ENCODE data around the gene CCL1.

The CCL1 gene

DNA sequence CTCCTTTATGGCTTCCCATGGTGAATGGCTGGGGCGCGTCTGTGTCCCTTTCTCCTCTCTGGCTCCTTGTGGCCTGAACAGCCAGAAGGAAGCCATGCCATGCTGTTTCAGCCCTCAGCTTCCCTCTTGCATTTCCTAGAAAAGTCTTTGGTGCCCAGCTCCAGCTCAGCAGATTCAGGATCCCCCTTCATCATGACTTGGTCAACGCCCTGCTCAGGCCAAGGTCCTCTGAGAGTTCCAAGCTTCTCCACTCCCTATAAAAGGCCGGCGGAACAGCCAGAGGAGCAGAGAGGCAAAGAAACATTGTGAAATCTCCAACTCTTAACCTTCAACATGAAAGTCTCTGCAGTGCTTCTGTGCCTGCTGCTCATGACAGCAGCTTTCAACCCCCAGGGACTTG lies 6.8 kb downstream of the CCL1 start, which contains the start of gene CCL13:
CCL13 (plus strand) TSS at position 287 of the 400 bp plus-strand sequence; CDS start at position 334, 47 bp downstream.
- TF ChIP-seq, protein P1, sequence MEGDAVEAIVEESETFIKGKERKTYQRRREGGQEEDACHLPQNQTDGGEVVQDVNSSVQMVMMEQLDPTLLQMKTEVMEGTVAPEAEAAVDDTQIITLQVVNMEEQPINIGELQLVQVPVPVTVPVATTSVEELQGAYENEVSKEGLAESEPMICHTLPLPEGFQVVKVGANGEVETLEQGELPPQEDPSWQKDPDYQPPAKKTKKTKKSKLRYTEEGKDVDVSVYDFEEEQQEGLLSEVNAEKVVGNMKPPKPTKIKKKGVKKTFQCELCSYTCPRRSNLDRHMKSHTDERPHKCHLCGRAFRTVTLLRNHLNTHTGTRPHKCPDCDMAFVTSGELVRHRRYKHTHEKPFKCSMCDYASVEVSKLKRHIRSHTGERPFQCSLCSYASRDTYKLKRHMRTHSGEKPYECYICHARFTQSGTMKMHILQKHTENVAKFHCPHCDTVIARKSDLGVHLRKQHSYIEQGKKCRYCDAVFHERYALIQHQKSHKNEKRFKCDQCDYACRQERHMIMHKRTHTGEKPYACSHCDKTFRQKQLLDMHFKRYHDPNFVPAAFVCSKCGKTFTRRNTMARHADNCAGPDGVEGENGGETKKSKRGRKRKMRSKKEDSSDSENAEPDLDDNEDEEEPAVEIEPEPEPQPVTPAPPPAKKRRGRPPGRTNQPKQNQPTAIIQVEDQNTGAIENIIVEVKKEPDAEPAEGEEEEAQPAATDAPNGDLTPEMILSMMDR (IDR thresholded peaks at IDR 0.05), result no peak

DNA sequence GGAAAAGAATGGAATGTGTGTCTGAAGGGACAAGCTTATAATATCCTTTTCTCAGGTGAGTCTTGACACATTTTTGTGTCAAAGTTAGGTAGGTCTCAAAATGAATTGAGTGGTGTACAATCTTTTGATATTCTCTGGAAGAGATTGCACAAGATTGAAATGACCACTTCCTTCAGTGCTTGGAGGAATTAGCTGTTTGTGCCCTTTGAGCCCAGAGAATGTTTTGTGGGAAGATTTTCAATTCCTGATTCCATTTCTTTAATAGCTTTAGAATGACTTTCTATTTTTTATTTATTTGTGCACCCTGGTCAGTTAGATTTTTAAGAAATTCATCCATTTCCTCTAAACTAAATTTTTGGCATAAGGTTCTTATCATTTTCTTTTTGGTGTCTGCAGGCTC lies 8.4 kb downstream of the CCL1 start:
- TF ChIP-seq, protein P1 (IDR thresholded peaks at IDR 0.05), result no peak

DNA sequence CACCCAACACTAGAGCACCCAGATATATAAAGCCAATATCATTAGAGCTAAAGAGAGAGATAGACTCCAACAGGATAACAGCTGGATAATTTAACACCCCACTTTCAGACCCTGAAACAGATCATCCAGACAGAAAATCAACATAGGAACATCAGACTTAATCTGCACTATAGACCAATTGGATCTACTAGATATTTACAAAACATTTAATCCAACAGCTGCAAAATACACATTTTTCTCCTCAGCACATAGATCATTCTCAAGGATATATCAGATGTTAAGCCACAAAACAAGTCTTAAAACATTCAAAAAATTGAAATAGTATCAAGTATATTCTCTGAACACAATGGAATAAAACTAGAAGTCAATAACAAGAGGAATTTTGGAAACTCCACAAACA lies 10.8 kb downstream of the CCL1 start:
- TF ChIP-seq, protein P1 (IDR thresholded peaks at IDR 0.05), result no peak

DNA sequence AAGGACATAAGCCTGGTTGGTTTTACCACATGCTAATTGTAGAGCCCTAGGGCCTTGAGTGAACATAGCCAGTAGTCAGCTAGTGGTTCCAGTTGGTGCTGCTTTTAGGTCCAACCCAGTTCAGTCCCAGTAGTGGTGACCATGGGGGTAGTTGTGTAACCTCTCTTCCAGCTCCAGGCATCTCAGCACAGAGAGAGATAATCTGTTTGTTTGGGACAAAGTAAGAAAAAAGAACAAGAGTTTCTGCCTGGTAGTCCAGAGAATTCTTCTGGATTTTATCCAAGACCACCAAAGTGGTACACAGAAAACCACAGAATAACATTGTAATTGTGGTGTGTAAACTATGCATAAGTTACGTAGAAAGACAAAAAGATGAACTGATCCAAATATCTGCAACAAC lies 11.9 kb downstream of the CCL1 start:
- TF ChIP-seq, protein P1 (IDR thresholded peaks at IDR 0.05), result no peak

DNA sequence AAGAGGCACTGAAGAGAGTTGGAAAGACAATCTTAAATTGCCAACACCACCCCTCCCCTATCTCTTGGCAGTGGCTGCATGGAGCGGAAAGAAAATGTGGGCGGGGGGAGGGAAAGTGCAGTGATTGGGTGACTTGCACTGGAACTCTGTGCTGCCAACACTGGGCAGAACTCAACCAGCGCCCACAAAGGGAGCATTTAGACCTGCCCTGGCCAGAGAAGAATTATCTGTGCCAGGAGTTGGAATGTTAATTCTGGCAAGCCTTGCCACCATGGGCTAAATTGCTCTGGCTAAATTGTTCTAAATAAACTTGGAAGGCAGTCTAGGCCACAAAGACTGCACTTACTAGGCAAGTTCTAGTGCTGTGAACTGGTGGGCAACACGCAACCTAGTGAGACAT lies 13.3 kb downstream of the CCL1 start:
- TF ChIP-seq, protein P1 (IDR thresholded peaks at IDR 0.05), result no peak

DNA sequence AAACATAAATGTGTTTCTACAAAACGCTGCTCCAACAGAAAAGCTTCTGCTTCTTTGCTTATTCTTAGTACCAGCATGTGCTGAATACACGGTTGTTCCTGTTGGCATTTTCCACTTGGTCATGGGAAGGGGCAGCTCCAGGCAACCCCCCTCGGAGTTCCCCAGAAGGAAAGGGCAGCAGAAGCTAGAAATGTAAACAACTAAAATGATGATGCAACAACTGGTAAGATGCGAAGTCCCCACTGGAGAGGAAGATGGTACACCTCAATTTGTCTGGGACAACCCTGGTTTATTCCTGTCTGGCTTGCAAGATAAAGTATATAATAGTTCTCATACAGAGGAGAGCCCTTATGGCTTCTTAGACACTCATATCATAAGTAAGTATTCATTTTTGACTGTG lies 16.0 kb downstream of the CCL1 start:
- TF ChIP-seq, protein P1 (IDR thresholded peaks at IDR 0.05), result no peak

DNA sequence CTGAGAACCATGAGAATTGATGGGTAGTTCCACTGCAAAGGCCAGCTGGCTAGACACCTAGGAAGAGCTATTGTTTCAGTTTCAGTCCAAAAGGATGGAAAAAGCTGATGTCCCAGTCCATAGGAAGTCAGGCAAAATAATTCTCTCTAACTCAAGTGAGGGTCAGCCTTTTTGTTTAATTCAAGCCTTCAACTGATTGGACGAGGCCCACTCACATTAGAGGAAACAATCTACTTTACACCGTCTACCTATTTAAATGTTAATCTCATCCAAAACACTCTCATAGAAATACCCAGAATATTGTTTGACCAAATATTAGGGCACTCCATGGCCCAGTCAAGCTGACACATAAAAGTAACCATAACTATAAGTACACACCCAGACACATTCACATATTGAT lies 21.1 kb downstream of the CCL1 start:
- TF ChIP-seq, protein P1 (IDR thresholded peaks at IDR 0.05), result no peak

DNA sequence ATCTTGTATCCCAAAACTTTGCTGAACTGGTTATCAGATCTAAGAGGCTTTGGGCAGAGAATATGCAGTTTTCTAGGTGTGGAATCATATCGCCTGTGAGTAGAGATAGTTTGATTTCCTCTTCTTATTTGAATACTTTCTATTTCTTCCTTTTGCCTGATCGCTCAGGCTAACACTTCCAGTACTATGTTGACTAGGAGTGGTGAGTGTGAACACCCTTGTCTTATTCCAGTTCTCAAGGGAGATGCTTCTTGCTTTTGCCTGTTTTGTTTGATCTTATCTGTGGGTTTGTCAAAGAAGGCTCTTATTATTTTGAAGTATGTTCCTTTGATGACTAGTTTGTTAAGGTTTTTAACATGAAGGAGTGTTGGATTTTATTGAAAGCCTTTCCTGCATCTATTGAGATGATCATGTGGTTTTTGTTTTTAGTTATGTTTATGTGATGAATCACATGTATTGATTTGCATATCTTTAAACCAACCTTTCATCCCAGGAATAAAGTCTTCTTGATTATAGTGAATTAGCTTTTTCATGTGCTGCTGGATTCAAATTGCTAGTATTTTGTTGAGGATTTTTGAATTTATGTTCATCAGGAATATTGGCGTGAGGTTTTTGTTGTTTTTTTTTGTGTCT lies 23.8 kb downstream of the CCL1 start:
- TF ChIP-seq, protein P1 (IDR thresholded peaks at IDR 0.05), result no peak
